Pancreas (tissue), 10 donors: ENCODE data around the gene TUBGCP6. TPM values are rescaled to one million over a fixed set of nuclear protein-coding genes. Genes with fewer than 3 reads are reported as not detected.

ENCODE experiments used
- ATAC-seq, 4 donors: fragments of 200-7000 bp; cut with Tn5 transposase; one replicate each; pipeline versions ENCODE4 v1.8.0 to v1.9.1; 2020; ENCODE audit warnings: mild to moderate bottlenecking in 4 of 4, moderate library complexity in 4 of 4
- DNase-seq, 6 donors: peaks; one replicate each; pipeline ENCODE4 v3.0.0-alpha.2; 2020
- FAIRE-seq: peaks from 2 replicates; lab custom pipeline; 2012; peaks lifted over from hg19 to GRCh38; lab: Jason Lieb, UNC
- H3K27ac ChIP-seq, 4 donors: fragments of 200-600 bp; sonication (generic); 1 replicate in 3 of 4; 2 replicates in 1 of 4; pipeline versions ENCODE4 v1.5.0 to v1.8.0; 2020
- H3K27me3 ChIP-seq, 4 donors: fragments of 200-600 bp; one replicate each; pipeline ENCODE4 v1.8.0; 2021
- H3K36me3 ChIP-seq, 3 donors: fragments of 200-600 bp; sonication (generic) in 1 of 3; one replicate each; pipeline versions ENCODE4 v1.5.0 to v1.8.0; 2020 to 2021
- H3K4me1 ChIP-seq, 3 donors: fragments of 200-600 bp; one replicate each; pipeline ENCODE4 v1.8.0; 2021
- H3K4me3 ChIP-seq, 4 donors: fragments of 200-600 bp; sonication (generic) in 2 of 4; one replicate each; pipeline versions ENCODE4 v1.5.0 to v1.8.0; 2020 to 2021
- H3K9me3 ChIP-seq, 4 donors: fragments of 200-600 bp; one replicate each; pipeline ENCODE4 v1.8.0; 2021
- CTCF ChIP-seq, 4 donors: fragments of 200-600 bp; sonication (generic) in 3 of 4; IDR thresholded peaks; one replicate each; pipeline versions ENCODE4 v1.5.0 to v1.8.0; 2021; ENCODE audit warnings: antibody characterized with exemption in 4 of 4
- WGBS, 2 donors: extraction: QIAGEN DNeasy Blood & Tissue Kit; methylation state at CpG; one replicate each; pipeline ENCODE4 v1.1.7; 2013; 5-methylcytosine and 5-hydroxymethylcytosine counted together
- intact Hi-C, 3 donors: fragments of 100-400 bp; cut with DNase I; formaldehyde crosslinking; loops; one replicate each; pipeline versions ENCODE4 v1.11.1 to v1.14.2; 2022
- polyA plus RNA-seq, 2 donors: library from polyadenylated mRNA; stranded (reverse); fragments of 200-250 nt; gene quantifications; one replicate each; pipeline ENCODE4 v1.2.3, GENCODE V29; 2013
- total RNA-seq, 6 donors: library from RNA; stranded (reverse); fragmentation: NEBNext Ultra II Directional in 4 of 6; extraction: Animal tissue kit (Norgen Biotek cat#: 25700) in 4 of 6; gene quantifications; one replicate each; pipeline versions ENCODE4 v1.2.1 to v1.2.4, GENCODE V29; 2021 to 2023
- donor health status: healthy with polysubstance abuse.
- donor health status: DM: no; HTN: no; CAD: no; lungs with moderate emphysema.
- donor health status: DM: no; HTN: no; CAD: no.
- donor health status: control.
- donor health status: control.
- donor health status: Bipolar disorder and iron deficiency.
- donor health status: DM: yes; HTN: yes; CAD: no.
- donor health status: DM: no; HTN: no; CAD: no.
- donor health status: DM: no; HTN: no; CAD: no.
- donor health status: DM: yes; HTN: yes; CAD: no.

Gene TUBGCP6
- total and polyA plus RNA-seq, 8 donors: 19.2 to 139 (median 29.8) TPM

- Histone ChIP-seq H3K4me3 (no peak overlapping the region), H3K9me3 (no peaks in the 10 kb centered on the region), H3K27ac (no peak overlapping the region), H3K36me3 (no peaks in the 10 kb centered on the region), H3K27me3 (no peaks in the 10 kb centered on the region), H3K4me1 (peaks cover 3 to 6% (median 4%) of the 10 kb centered on the region in 3 donors)
- 42 to 61% methylated on average over 9 of the region's 9 CpGs for WGBS, 2 donors
- TF ChIP-seq CTCF (IDR thresholded peaks at IDR 0.05): no peak
- intact Hi-C loops: loop anchor here in 1 of 3 donors (10.0 kb wide), 1 partner anchor 352 kb away; no protein-coding TSS in a partner anchor
- ATAC-seq (no peak), DNase-seq (no peak), FAIRE-seq (no peak)
Measured at GRCh38 chr22:50262973-50263617, 18.3 kb upstream of the TUBGCP6 start.

GRCh38 chr22:50262460-50262911 lies 17.7 kb upstream of the TUBGCP6 start:
- ATAC-seq (no peak), DNase-seq (no peak), FAIRE-seq (no peak)
- H3K4me3 ChIP-seq: no peak overlapping the region
- H3K9me3 ChIP-seq: no peaks in the 10 kb centered on the region
- no peak for TF ChIP-seq CTCF (IDR thresholded peaks at IDR 0.05)
- no peaks in the 10 kb centered on the region for H3K36me3 ChIP-seq
- H3K27ac ChIP-seq: no peak overlapping the region
- 57 to 66% methylated on average over 7 of the region's 7 CpGs for WGBS, 2 donors
- H3K4me1 ChIP-seq: peaks cover 0 to 6% (median 4%) of the 10 kb centered on the region in 3 donors
- no peaks in the 10 kb centered on the region for H3K27me3 ChIP-seq
- intact Hi-C loops: loop anchor here in 1 of 3 donors (10.0 kb wide), 1 partner anchor 352 kb away; no protein-coding TSS in a partner anchor

- Histone ChIP-seq H3K9me3 (no peaks in the 10 kb centered on the region), H3K27me3 (no peaks in the 10 kb centered on the region), H3K27ac (no peak within 1 kb of the TSS), H3K4me3 (peak within 1 kb of the TSS; percentile 2 to 43 (median 22)), H3K36me3 (no peaks in the 10 kb centered on the region), H3K4me1 (no peaks in the 10 kb centered on the region)
- ATAC-seq (peak in 2 of 4 donors; percentile 4 to 31), FAIRE-seq (no peak), DNase-seq (no peak)
- 3 to 18% methylated on average over 16 to 59 of the region's 61 CpGs for WGBS, 2 donors
- intact Hi-C loops: loop anchor here in 1 of 3 donors (10.0 kb wide), 1 partner anchor 353 kb away; no protein-coding TSS in a partner anchor
- TF ChIP-seq CTCF (IDR thresholded peaks at IDR 0.05): no peak
Measured at GRCh38 chr22:50261615-50262459, 17.0 kb upstream of the TUBGCP6 start, which contains the start of gene MAPK12. MAPK12 (minus strand) TSS chr22:50261683; CDS start chr22:50261509, 174 bp downstream.

- intact Hi-C loops: loop anchor here in 1 of 3 donors (10.0 kb wide), 1 partner anchor 354 kb away; no protein-coding TSS in a partner anchor
- Histone ChIP-seq H3K4me3 (peak overlapping the region; percentile 2 to 43 (median 22)), H3K9me3 (no peaks in the 10 kb centered on the region), H3K27ac (no peak overlapping the region), H3K4me1 (no peaks in the 10 kb centered on the region), H3K27me3 (no peaks in the 10 kb centered on the region), H3K36me3 (no peaks in the 10 kb centered on the region)
- FAIRE-seq (no peak), ATAC-seq (peak in 3 of 4 donors; percentile 28 to 58 (median 42)), DNase-seq (peak in 1 of 6 donors; percentile 80)
- WGBS, 2 donors: 1 to 5% methylated on average over 16 to 92 of the region's 92 CpGs
- TF ChIP-seq CTCF (IDR thresholded peaks at IDR 0.05): no peak
Measured at GRCh38 chr22:50260801-50261614, 16.2 kb upstream of the TUBGCP6 start.
